OCI-LY1 (cell line): ENCODE measurements around the gene GSG1L.

ENCODE experiments used
- H2AFZ ChIP-seq: fragments of 200-600 bp; sonication (generic), shearing (Covaris generic); 2 replicates; pipeline ENCODE4 v1.6.0; 2014; ENCODE audit warnings: antibody characterized with exemption, mild to moderate bottlenecking, low read length
- H3F3A ChIP-seq: fragments of 200-600 bp; sonication (generic), shearing (Covaris generic); 2 replicates; pipeline ENCODE4 v1.6.0; 2014; ENCODE audit warnings: mild to moderate bottlenecking, antibody characterized with exemption, low read length, moderate library complexity; ENCODE audit not compliant: insufficient read depth
- H3K27ac ChIP-seq: fragments of 200-600 bp; sonication (generic); 2 replicates; pipeline ENCODE4 v1.5.1; 2014; ENCODE audit warnings: low read length, mixed run types, mild to moderate bottlenecking, low read depth; ENCODE audit not compliant: poor library complexity, severe bottlenecking
- H3K27me3 ChIP-seq: fragments of 200-600 bp; sonication (generic); 2 replicates; pipeline ENCODE4 v1.6.0; 2014; ENCODE audit warnings: antibody characterized with exemption, mild to moderate bottlenecking, low read length, moderate library complexity; ENCODE audit not compliant: insufficient read depth
- H3K36me3 ChIP-seq: fragments of 200-600 bp; sonication (generic); 2 replicates; pipeline ENCODE4 v1.6.1; 2014; ENCODE audit warnings: mild to moderate bottlenecking, antibody characterized with exemption, low read length, moderate library complexity, mixed read lengths; ENCODE audit not compliant: insufficient read depth
- H3K4me1 ChIP-seq: fragments of 200-600 bp; sonication (generic); 2 replicates; pipeline ENCODE4 v1.5.1; 2014; ENCODE audit warnings: mild to moderate bottlenecking, low read length, moderate library complexity; ENCODE audit not compliant: insufficient read depth, severe bottlenecking
- H3K4me2 ChIP-seq: fragments of 200-600 bp; sonication (generic), shearing (Covaris generic); 2 replicates; pipeline ENCODE4 v1.6.1; 2014; ENCODE audit warnings: low read length
- H3K4me3 ChIP-seq: fragments of 200-600 bp; sonication (generic); 2 replicates; pipeline ENCODE4 v1.5.1; 2014; ENCODE audit warnings: low read length, low read depth, mild to moderate bottlenecking, mixed read lengths; ENCODE audit not compliant: poor library complexity, severe bottlenecking
- H3K79me2 ChIP-seq: fragments of 200-600 bp; shearing (Covaris generic); 2 replicates; pipeline ENCODE4 v1.6.1; 2016; ENCODE audit warnings: mixed run types, low read length, mixed read lengths; ENCODE audit not compliant: insufficient read depth
- H3K9ac ChIP-seq: fragments of 200-600 bp; sonication (generic), shearing (Covaris generic); 2 replicates; pipeline ENCODE4 v1.6.1; 2014; ENCODE audit warnings: mild to moderate bottlenecking, low read length, mixed read lengths
- H3K9me2 ChIP-seq: fragments of 200-600 bp; sonication (generic), shearing (Covaris generic); 2 replicates; pipeline ENCODE4 v1.6.1; 2014; ENCODE audit warnings: low read depth, mild to moderate bottlenecking, low read length, mixed read lengths
- H3K9me3 ChIP-seq: fragments of 200-600 bp; shearing (Covaris generic); 2 replicates; pipeline ENCODE4 v1.6.1; 2014; ENCODE audit warnings: low read length, mixed read lengths
- H4K20me1 ChIP-seq: fragments of 200-600 bp; sonication (generic), shearing (Covaris generic); 2 replicates; pipeline ENCODE4 v1.6.0; 2016; ENCODE audit warnings: mild to moderate bottlenecking, low read length; ENCODE audit not compliant: insufficient read depth
- EZH2 ChIP-seq: fragments of 200-600 bp; sonication (generic), shearing (Covaris generic); IDR thresholded peaks from 2 replicates; pipeline ENCODE4 v1.8.0; 2017; ENCODE audit warnings: borderline replicate concordance, mixed run types, mild to moderate bottlenecking, antibody characterized with exemption, low read length, moderate library complexity, mixed read lengths
- TF ChIP-seq, protein P1 (sequence below): fragments of 200-600 bp; sonication (generic), shearing (Covaris generic); IDR thresholded peaks from 2 replicates; pipeline ENCODE4 v1.5.1; 2017; ENCODE audit warnings: mild to moderate bottlenecking, antibody characterized with exemption, low read length, moderate library complexity, mixed read lengths

GSG1L gene

GRCh38 chr16:27764427-27764826 lies 299.1 kb downstream of the GSG1L start:
- no peaks in the 10 kb centered on the region for H3F3A ChIP-seq
- no peaks in the 10 kb centered on the region; the same call in 1 of the 2 replicates for H3K36me3 ChIP-seq
- no peaks in the 10 kb centered on the region for H3K9me2 ChIP-seq
- no peak overlapping the region for H3K27ac ChIP-seq
- H3K4me2 ChIP-seq, result no peak overlapping the region
- no peaks in the 10 kb centered on the region for H3K4me1 ChIP-seq
- H4K20me1 ChIP-seq, result no peaks in the 10 kb centered on the region
- TF ChIP-seq EZH2, result no peak
- TF ChIP-seq, protein P1, sequence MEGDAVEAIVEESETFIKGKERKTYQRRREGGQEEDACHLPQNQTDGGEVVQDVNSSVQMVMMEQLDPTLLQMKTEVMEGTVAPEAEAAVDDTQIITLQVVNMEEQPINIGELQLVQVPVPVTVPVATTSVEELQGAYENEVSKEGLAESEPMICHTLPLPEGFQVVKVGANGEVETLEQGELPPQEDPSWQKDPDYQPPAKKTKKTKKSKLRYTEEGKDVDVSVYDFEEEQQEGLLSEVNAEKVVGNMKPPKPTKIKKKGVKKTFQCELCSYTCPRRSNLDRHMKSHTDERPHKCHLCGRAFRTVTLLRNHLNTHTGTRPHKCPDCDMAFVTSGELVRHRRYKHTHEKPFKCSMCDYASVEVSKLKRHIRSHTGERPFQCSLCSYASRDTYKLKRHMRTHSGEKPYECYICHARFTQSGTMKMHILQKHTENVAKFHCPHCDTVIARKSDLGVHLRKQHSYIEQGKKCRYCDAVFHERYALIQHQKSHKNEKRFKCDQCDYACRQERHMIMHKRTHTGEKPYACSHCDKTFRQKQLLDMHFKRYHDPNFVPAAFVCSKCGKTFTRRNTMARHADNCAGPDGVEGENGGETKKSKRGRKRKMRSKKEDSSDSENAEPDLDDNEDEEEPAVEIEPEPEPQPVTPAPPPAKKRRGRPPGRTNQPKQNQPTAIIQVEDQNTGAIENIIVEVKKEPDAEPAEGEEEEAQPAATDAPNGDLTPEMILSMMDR, result no peak
- no peak overlapping the region for H2AFZ ChIP-seq
- H3K9ac ChIP-seq, result no peak overlapping the region
- H3K9me3 ChIP-seq, result peaks cover 4% of the 10 kb centered on the region; the same call in 1 of the 2 replicates
- H3K4me3 ChIP-seq, result no peak overlapping the region
- no peaks in the 10 kb centered on the region for H3K79me2 ChIP-seq
- H3K27me3 ChIP-seq, result no peaks in the 10 kb centered on the region

DNA sequence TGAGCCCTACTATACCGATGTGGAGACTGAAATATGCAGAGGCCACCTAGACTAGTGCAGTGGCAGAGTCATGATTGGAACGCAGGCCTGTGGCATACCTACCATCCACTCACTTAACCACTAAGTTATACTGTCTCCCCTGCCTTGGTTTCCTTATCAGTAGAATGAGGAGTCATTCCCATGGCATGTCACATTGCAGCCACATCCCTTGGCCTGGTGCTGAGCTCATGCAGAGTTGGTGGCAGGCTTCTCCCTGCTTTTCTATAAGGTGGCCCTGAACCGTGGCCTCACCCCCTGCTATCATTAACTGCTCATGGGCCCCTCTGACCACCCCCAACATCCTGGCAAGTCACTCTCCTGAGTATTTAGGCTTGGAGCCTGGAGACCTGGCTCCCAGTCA lies 301.1 kb downstream of the GSG1L start:
- no peaks in the 10 kb centered on the region for H3K79me2 ChIP-seq
- H4K20me1 ChIP-seq, result no peaks in the 10 kb centered on the region
- no peaks in the 10 kb centered on the region for H3K4me1 ChIP-seq
- no peak overlapping the region for H3K4me2 ChIP-seq
- no peak overlapping the region for H3K27ac ChIP-seq
- no peaks in the 10 kb centered on the region for H3F3A ChIP-seq
- H3K36me3 ChIP-seq, result no peaks in the 10 kb centered on the region; the same call in 1 of the 2 replicates
- peaks cover 4% of the 10 kb centered on the region; the same call in 1 of the 2 replicates for H3K9me3 ChIP-seq
- no peaks in the 10 kb centered on the region for H3K9me2 ChIP-seq
- TF ChIP-seq, protein P1, result no peak
- no peak for TF ChIP-seq EZH2
- H3K9ac ChIP-seq, result no peak overlapping the region
- no peak overlapping the region for H2AFZ ChIP-seq
- H3K27me3 ChIP-seq, result no peaks in the 10 kb centered on the region
- no peak overlapping the region for H3K4me3 ChIP-seq

DNA sequence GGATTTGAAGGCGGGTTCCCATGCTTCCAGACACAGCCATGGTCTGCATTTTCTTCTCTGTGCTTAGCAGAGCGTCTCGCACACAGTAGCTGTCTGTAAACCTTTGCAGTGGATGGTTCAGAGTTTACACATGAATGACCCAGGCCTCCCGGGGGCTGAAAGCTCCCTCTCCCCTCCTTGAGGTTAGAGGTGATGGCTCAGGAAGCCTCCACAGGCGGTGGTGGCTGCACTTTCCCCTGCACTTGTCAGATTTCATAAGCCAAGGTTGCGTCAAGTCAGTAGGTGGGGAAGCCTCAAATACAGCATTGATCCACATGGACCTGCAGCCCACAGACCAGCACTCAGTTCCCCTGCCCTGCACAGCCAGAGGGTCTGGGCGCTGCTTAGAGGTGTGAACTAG lies 301.7 kb downstream of the GSG1L start:
- H3K27me3 ChIP-seq, result no peaks in the 10 kb centered on the region
- no peaks in the 10 kb centered on the region for H3K4me1 ChIP-seq
- H2AFZ ChIP-seq, result no peak overlapping the region

More for the DNA sequence above, 301.7 kb downstream of the GSG1L start:
- H3K9ac ChIP-seq, result no peak overlapping the region
- H3K4me3 ChIP-seq, result no peak overlapping the region
- H3K27ac ChIP-seq, result no peak overlapping the region
- H3K36me3 ChIP-seq, result no peaks in the 10 kb centered on the region; the same call in 1 of the 2 replicates
- no peaks in the 10 kb centered on the region for H3F3A ChIP-seq
- H3K9me3 ChIP-seq, result peaks cover 4% of the 10 kb centered on the region; the same call in 1 of the 2 replicates
- H3K9me2 ChIP-seq, result no peaks in the 10 kb centered on the region
- H3K4me2 ChIP-seq, result no peak overlapping the region
- no peaks in the 10 kb centered on the region for H3K79me2 ChIP-seq
- no peaks in the 10 kb centered on the region for H4K20me1 ChIP-seq
- no peak for TF ChIP-seq EZH2
- TF ChIP-seq, protein P1, result no peak
